Stimulated activated CD8-positive, alpha-beta memory T cell treated with anti-CD3 and anti-CD28 coated beads, Interleukin-7, amount 100 ng/mL, for 4 hours (primary cell): ENCODE data around the gene ZIC3.
"Not testable (repeated sequence)": the region's sequence is repeated elsewhere in the genome, so short reads cannot be mapped to it uniquely, and the experiment has no call there.

Experiments
- DNase-seq, 2 donors: peaks; one replicate each; pipeline ENCODE4 v3.0.0-alpha.2; 2020; ENCODE audit warnings: low read depth in 2 of 2

The ZIC3 gene

GRCh38 chrX:137565921-137566745 lies at the start of gene ZIC3:
Gene ZIC3, plus strand, starts transcription at chrX:137566127. Its CDS starts 565 bp downstream, at chrX:137566692.
- no peak for DNase-seq

GRCh38 chrX:137519459-137519858 lies 46.5 kb upstream of the ZIC3 start:
- no peak for DNase-seq

- no peak for DNase-seq
Observed at GRCh38 chrX:137545711-137546651, 19.9 kb upstream of the ZIC3 start.

GRCh38 chrX:137547291-137547690 lies 18.6 kb upstream of the ZIC3 start:
- DNase-seq = no peak

- DNase-seq = no peak
Observed at GRCh38 chrX:137548261-137548660, 17.7 kb upstream of the ZIC3 start.

- no peak for DNase-seq
Observed at GRCh38 chrX:137549073-137549472, 16.9 kb upstream of the ZIC3 start.

GRCh38 chrX:137549851-137550664 lies 15.9 kb upstream of the ZIC3 start:
- no peak for DNase-seq

GRCh38 chrX:137550665-137551261 lies 15.2 kb upstream of the ZIC3 start:
- DNase-seq = no peak

GRCh38 chrX:137552098-137552497 lies 13.8 kb upstream of the ZIC3 start:
- not testable (repeated sequence) for DNase-seq

- DNase-seq = no peak
Observed at GRCh38 chrX:137562096-137562495, 3.8 kb upstream of the ZIC3 start.

- DNase-seq = no peak
Observed at GRCh38 chrX:137563681-137564651, 2.0 kb upstream of the ZIC3 start.

- no peak for DNase-seq
Observed at GRCh38 chrX:137565318-137565904, 516 bp upstream of the ZIC3 start.

GRCh38 chrX:137566746-137567679 lies 1.1 kb downstream of the ZIC3 start:
- DNase-seq = no peak

- no peak for DNase-seq
Observed at GRCh38 chrX:137567682-137568232, 1.8 kb downstream of the ZIC3 start.

- no peak for DNase-seq
Observed at GRCh38 chrX:137568741-137569469, 3.0 kb downstream of the ZIC3 start.

GRCh38 chrX:137569470-137569891 lies 3.6 kb downstream of the ZIC3 start:
- no peak for DNase-seq

- no peak for DNase-seq
Observed at GRCh38 chrX:137573324-137574101, 7.6 kb downstream of the ZIC3 start.
